Measurements from ENCODE around the gene ENAH.
"Not testable (repeated sequence)": the region's sequence is repeated elsewhere in the genome, so short reads cannot be mapped to it uniquely, and the experiment has no call there.

ENAH gene

GRCh38 chr1:225642177-225642576 is 10.7 kb downstream of the ENAH start:
- DNase-seq: no peak

- DNase-seq: no peak
Observed at GRCh38 chr1:225638853-225639252, 14.1 kb downstream of the ENAH start.

- no peak for DNase-seq
Observed at GRCh38 chr1:225637651-225638199, 15.2 kb downstream of the ENAH start.

- DNase-seq: not testable (repeated sequence)
Observed at GRCh38 chr1:225636992-225637391, 15.9 kb downstream of the ENAH start.

GRCh38 chr1:225635649-225636048 is 17.3 kb downstream of the ENAH start:
- no peak for DNase-seq

GRCh38 chr1:225632836-225633235 is 20.1 kb downstream of the ENAH start:
- not testable (repeated sequence) for DNase-seq

GRCh38 chr1:225631021-225631663 is 21.8 kb downstream of the ENAH start:
- DNase-seq: no peak

- DNase-seq: no peak
Observed at GRCh38 chr1:225629483-225629882, 23.4 kb downstream of the ENAH start.

GRCh38 chr1:225628794-225629193 is 24.1 kb downstream of the ENAH start:
- not testable (repeated sequence) for DNase-seq

GRCh38 chr1:225627304-225627947 is 25.5 kb downstream of the ENAH start:
- DNase-seq: no peak

GRCh38 chr1:225626698-225627097 is 26.2 kb downstream of the ENAH start:
- DNase-seq: no peak

GRCh38 chr1:225617956-225618355 is 35.0 kb downstream of the ENAH start:
- no peak for DNase-seq

GRCh38 chr1:225617479-225617878 is 35.4 kb downstream of the ENAH start:
- no peak for DNase-seq

GRCh38 chr1:225615403-225615790 is 37.5 kb downstream of the ENAH start:
- not testable (repeated sequence) for DNase-seq

- DNase-seq: no peak
Observed at GRCh38 chr1:225613006-225613405, 39.9 kb downstream of the ENAH start.

GRCh38 chr1:225612287-225612686 is 40.6 kb downstream of the ENAH start:
- no peak for DNase-seq

- DNase-seq: no peak
Observed at GRCh38 chr1:225611537-225612223, 41.2 kb downstream of the ENAH start.

- DNase-seq: no peak
Observed at GRCh38 chr1:225610539-225610938, 42.4 kb downstream of the ENAH start.

- no peak for DNase-seq
Observed at GRCh38 chr1:225608014-225608796, 44.7 kb downstream of the ENAH start.

GRCh38 chr1:225607355-225607754 is 45.6 kb downstream of the ENAH start:
- DNase-seq: no peak

GRCh38 chr1:225603538-225604354 is 49.2 kb downstream of the ENAH start:
- DNase-seq: no peak

GRCh38 chr1:225602590-225603206 is 50.2 kb downstream of the ENAH start:
- no peak for DNase-seq

All from GDM1 (cell line).